Measurements from ENCODE around the gene KRTAP10-11.

Gene KRTAP10-11

GRCh38 chr21:44649521-44650100, 3.4 kb downstream of the KRTAP10-11 start:
- TF ChIP-seq TCF4 (CRISPR knock-in tag; IDR thresholded peaks at IDR 0.05; ENCODE audit: borderline replicate concordance) (no peak), ZFP30 (CRISPR knock-in tag; IDR thresholded peaks at IDR 0.05) (no peak), GLIS3 (CRISPR knock-in tag; IDR thresholded peaks at IDR 0.05) (no peak), SNAI2 (CRISPR knock-in tag; IDR thresholded peaks at IDR 0.05) (no peak), POU6F1 (CRISPR knock-in tag; IDR thresholded peaks at IDR 0.05; ENCODE audit: borderline replicate concordance, low read depth) (no peak), ARNTL (CRISPR knock-in tag; IDR thresholded peaks at IDR 0.05; ENCODE audit: borderline replicate concordance, low read depth) (no peak), ISL1 (CRISPR knock-in tag; IDR thresholded peaks at IDR 0.05) (no peak), ZNF8 (CRISPR knock-in tag; IDR thresholded peaks at IDR 0.05) (no peak), PATZ1 (CRISPR knock-in tag; IDR thresholded peaks at IDR 0.05; ENCODE audit: borderline replicate concordance) (no peak), ESRRG (CRISPR knock-in tag; IDR thresholded peaks at IDR 0.05) (no peak), ZNF565 (CRISPR knock-in tag; conservative IDR thresholded peaks at IDR 0.05; ENCODE audit: low read depth) (no peak), ZC3H10 (CRISPR knock-in tag; IDR thresholded peaks at IDR 0.05) (no peak), CSRNP3 (CRISPR knock-in tag; IDR thresholded peaks at IDR 0.05) (no peak), OSR1 (CRISPR knock-in tag; IDR thresholded peaks at IDR 0.05) (no peak), CSDC2 (CRISPR knock-in tag; IDR thresholded peaks at IDR 0.05) (no peak), BACH2 (CRISPR knock-in tag; IDR thresholded peaks at IDR 0.05; ENCODE audit: borderline replicate concordance) (no peak), ZFP3 (CRISPR knock-in tag; IDR thresholded peaks at IDR 0.05) (no peak)
- ATAC-seq: no peak

- TF ChIP-seq GLIS3 (CRISPR knock-in tag; IDR thresholded peaks at IDR 0.05) (no peak), ZFP30 (CRISPR knock-in tag; IDR thresholded peaks at IDR 0.05) (no peak), ESRRG (CRISPR knock-in tag; IDR thresholded peaks at IDR 0.05) (no peak)
- no peak for ATAC-seq
These were observed 4.2 kb downstream of the KRTAP10-11 start for GRCh38 chr21:44650265-44650972.

GRCh38 chr21:44650973-44651675, 4.9 kb downstream of the KRTAP10-11 start:
- ATAC-seq: no peak
- TF ChIP-seq ZNF70 (CRISPR knock-in tag; IDR thresholded peaks at IDR 0.05): no peak
- TF ChIP-seq ZNF565 (CRISPR knock-in tag; conservative IDR thresholded peaks at IDR 0.05; ENCODE audit: low read depth): no peak
- TF ChIP-seq CREB5 (CRISPR knock-in tag; IDR thresholded peaks at IDR 0.05; ENCODE audit: low read depth): no peak
- TF ChIP-seq PATZ1 (CRISPR knock-in tag; IDR thresholded peaks at IDR 0.05; ENCODE audit: borderline replicate concordance): no peak
- TF ChIP-seq SNAI2 (CRISPR knock-in tag; IDR thresholded peaks at IDR 0.05): no peak
- no peak for TF ChIP-seq ARNTL (CRISPR knock-in tag; IDR thresholded peaks at IDR 0.05; ENCODE audit: borderline replicate concordance, low read depth)
- no peak for TF ChIP-seq OSR1 (CRISPR knock-in tag; IDR thresholded peaks at IDR 0.05)

All from SK-N-SH treated with all-trans-retinoic acid at 6 μM for 48 hours (cell line).